Endothelial cell of umbilical vein (primary cell): ENCODE measurements around the gene RASD2. TPM values are rescaled to one million over a fixed set of nuclear protein-coding genes. Genes with fewer than 3 reads are reported as not detected.

Source experiments
- BruUV-seq: library from RNA; stranded (reverse); fragments of 400-500 nt; replicated peaks from 2 replicates; lab custom pipeline; 2021; lab: Mats Ljungman, UMichigan
- CTCF ChIA-PET: fragments of 300-600, 350-600 bp; sonication (Branson Sonifier 250); formaldehyde crosslinking; loops from one replicate; lab custom pipeline; 2021; ENCODE audit warnings: antibody characterized with exemption, inconsistent platforms; lab: Charles Lee
- POLR2A ChIA-PET: fragments of 300-600, 350-600 bp; sonication (Branson Sonifier 250); formaldehyde crosslinking; loops from one replicate; lab custom pipeline; 2021; ENCODE audit warnings: antibody characterized with exemption, inconsistent platforms; lab: Charles Lee
- DNase-seq: peaks from one replicate; pipeline ENCODE4 v3.0.0-alpha.2; 2011; ENCODE audit warnings: low read depth, low spot score
- FAIRE-seq: peaks from 2 replicates; lab custom pipeline; 2011; peaks lifted over from hg19 to GRCh38; lab: Jason Lieb, UNC
- H2AFZ ChIP-seq: 2 replicates; pipeline ENCODE4 v1.6.0; 2012; ENCODE audit warnings: low read depth, low read length, control low read depth, inconsistent platforms
- H3K27ac ChIP-seq: 2 replicates; pipeline ENCODE4 v1.5.1; 2011; ENCODE audit warnings: low read depth, mild to moderate bottlenecking, control low read depth, low read length, moderate library complexity; ENCODE audit not compliant: insufficient read depth
- H3K27me3 ChIP-seq, 2 experiments: 2 replicates each; pipeline versions ENCODE4 v1.6.0 to v1.6.1; 2011; ENCODE audit warnings: low read length in 2 of 2, mixed read lengths in 1 of 2; ENCODE audit not compliant: control insufficient read depth in 2 of 2, insufficient read depth in 2 of 2
- H3K36me3 ChIP-seq, 2 experiments: 2 replicates in 1 of 2; 3 replicates in 1 of 2; pipeline ENCODE4 v1.5.1; 2011; ENCODE audit warnings: low read length in 2 of 2, mild to moderate bottlenecking in 1 of 2, moderate library complexity in 1 of 2; ENCODE audit not compliant: control insufficient read depth in 2 of 2, insufficient read depth in 2 of 2; ENCODE audit errors: extremely low read depth in 1 of 2
- H3K4me1 ChIP-seq: 3 replicates; pipeline ENCODE4 v1.5.1; 2011; ENCODE audit warnings: mild to moderate bottlenecking, low read length; ENCODE audit not compliant: control insufficient read depth, insufficient read depth; ENCODE audit errors: extremely low read depth
- H3K4me2 ChIP-seq: 2 replicates; pipeline ENCODE4 v1.6.1; 2011; ENCODE audit warnings: low read length, control low read depth, mixed read lengths; ENCODE audit not compliant: insufficient read depth
- H3K4me3 ChIP-seq, 3 experiments: fragments of 200-600 bp in 1 of 3; sonication (generic), shearing (Covaris generic) in 1 of 3; replicated peaks in 1 of 3; 2 replicates each; pipeline ENCODE4 v1.5.1; 2011 to 2016; ENCODE audit warnings: control low read depth in 3 of 3, low read length in 3 of 3, mild to moderate bottlenecking in 2 of 3, inconsistent platforms in 1 of 3, low read depth in 1 of 3, moderate library complexity in 1 of 3; ENCODE audit not compliant: insufficient read depth in 1 of 3
- H3K79me2 ChIP-seq: 2 replicates; pipeline ENCODE4 v1.6.0; 2012; ENCODE audit warnings: low read length, inconsistent platforms; ENCODE audit not compliant: control insufficient read depth, insufficient read depth
- H3K9ac ChIP-seq: replicated peaks from 2 replicates; pipeline ENCODE3; 2011; ENCODE audit warnings: low read length, control low read depth; ENCODE audit not compliant: insufficient read depth; ENCODE audit errors: extremely low read depth
- H3K9me1 ChIP-seq: replicated peaks from 3 replicates; pipeline ENCODE4 v1.6.0; 2011; ENCODE audit warnings: mild to moderate bottlenecking, low read length; ENCODE audit not compliant: control insufficient read depth, insufficient read depth; ENCODE audit errors: extremely low read depth
- H3K9me3 ChIP-seq: replicated peaks from 2 replicates; pipeline ENCODE4 v1.5.1; 2012; ENCODE audit warnings: low read length, inconsistent platforms; ENCODE audit not compliant: control insufficient read depth, insufficient read depth
- H4K20me1 ChIP-seq: replicated peaks from 2 replicates; pipeline ENCODE3; 2011; ENCODE audit warnings: mild to moderate bottlenecking, low read length; ENCODE audit not compliant: control insufficient read depth, insufficient read depth; ENCODE audit errors: extremely low read depth
- EZH2 ChIP-seq: IDR thresholded peaks from 2 replicates; pipeline ENCODE4 v1.6.1; 2012; ENCODE audit warnings: borderline replicate concordance, low read depth, mild to moderate bottlenecking, moderate library complexity, low read length, inconsistent platforms; ENCODE audit not compliant: severe bottlenecking
- FOS ChIP-seq: IDR thresholded peaks from 2 replicates; pipeline ENCODE4 v1.6.1; 2011; ENCODE audit warnings: mild to moderate bottlenecking, low read length, moderate library complexity, borderline replicate concordance; ENCODE audit not compliant: insufficient read depth
- JUN ChIP-seq: IDR thresholded peaks from 2 replicates; pipeline ENCODE4 v1.6.1; 2011; ENCODE audit warnings: borderline replicate concordance, low read depth; ENCODE audit not compliant: insufficient read length, insufficient read depth
- MYC ChIP-seq: IDR thresholded peaks from one replicate; pipeline ENCODE4 v1.6.1; 2011; ENCODE audit warnings: mild to moderate bottlenecking, low read depth, low read length
- POLR2A ChIP-seq: IDR thresholded peaks from 2 replicates; pipeline ENCODE4 v1.6.1; 2012; ENCODE audit warnings: low read depth, mild to moderate bottlenecking, control low read depth, low read length
- POLR2AphosphoS5 ChIP-seq: IDR thresholded peaks from 2 replicates; pipeline ENCODE4 v1.6.1; 2012; ENCODE audit warnings: low read depth, mild to moderate bottlenecking, control low read depth, low read length, moderate library complexity; ENCODE audit not compliant: insufficient read depth
- dilution Hi-C: fragments of 300-500 bp; cut with MboI; formaldehyde crosslinking; loops from one replicate; pipeline ENCODE4 v1.15.0; 2019; ENCODE audit warnings: low sequenced_read_pairs; ENCODE audit not compliant: extremely low pct_ligation_motif_present
- intact Hi-C: fragments of 100-400 bp; cut with micrococcal nuclease; formaldehyde crosslinking; loops from one replicate; pipeline ENCODE4 v1.10.0; 2022
- polyA plus RNA-seq, 4 experiments: library from polyadenylated mRNA; depleted of rRNA in 3 of 4; stranded (reverse) in 3 of 4; unstranded in 1 of 4; fragments of >200 nt; gene quantifications; 2 replicates each; pipeline versions ENCODE4 v1.2.1 to v1.2.3, GENCODE V29; 2011 to 2012; ENCODE audit warnings: missing spikeins in 1 of 4
- total RNA-seq: library from RNA; stranded (reverse); gene quantifications from 2 replicates; pipeline ENCODE4 v1.2.3, GENCODE V29; 2021
- TF ChIP-seq, protein P1 (sequence below): IDR thresholded peaks from 2 replicates; pipeline ENCODE4 v1.6.1; 2011; ENCODE audit not compliant: insufficient read depth, insufficient read length
- TF ChIP-seq, protein P2 (sequence below), 2 donors: IDR thresholded peaks; 1 replicate in 1 of 2; 2 replicates in 1 of 2; pipeline ENCODE4 v1.5.1; 2011; ENCODE audit warnings: low read length in 2 of 2, mild to moderate bottlenecking in 2 of 2, moderate library complexity in 2 of 2, control low read depth in 1 of 2, inconsistent platforms in 1 of 2, low read depth in 1 of 2; ENCODE audit not compliant: insufficient read depth in 1 of 2; ENCODE audit errors: extremely low read depth in 1 of 2

The RASD2 gene
- total and polyA plus RNA-seq, 2 donors (not counting 3 experiments of a cell fraction or from before 2014, with no cell fraction given): not detected

DNA sequence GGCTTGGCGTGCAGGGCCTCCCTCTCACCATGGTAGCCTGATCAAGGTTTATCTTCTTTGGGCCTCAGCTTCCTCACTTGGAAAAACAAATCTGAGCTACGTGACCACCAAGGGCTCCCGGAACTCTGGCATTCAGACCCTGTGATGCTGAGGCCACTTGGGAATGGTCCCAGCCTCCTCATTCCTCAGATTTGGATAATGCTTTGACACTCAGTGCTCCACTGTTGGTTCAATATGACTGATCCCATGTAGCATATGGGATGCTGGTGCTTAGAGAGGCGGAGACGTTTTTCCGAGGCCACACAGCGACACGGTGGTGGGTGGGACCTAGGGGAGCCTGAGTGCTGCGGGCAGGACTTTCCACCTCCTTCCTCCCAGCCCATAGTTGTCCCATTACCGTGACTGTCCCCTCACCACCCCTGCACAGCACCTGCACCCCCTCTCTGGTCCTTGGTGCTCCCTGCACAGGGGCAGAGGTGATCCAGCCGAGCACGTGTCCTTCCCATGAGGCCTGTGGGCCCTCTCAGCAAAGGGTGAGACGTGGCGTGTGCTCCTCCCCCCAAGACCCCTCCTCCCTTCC, 53.4 kb downstream of the RASD2 start:
- intact Hi-C loops: no loop called here
- no peak for FAIRE-seq
- no peaks in the 10 kb centered on the region for H3K9me1 ChIP-seq
- DNase-seq: no peak
- H4K20me1 ChIP-seq: no peaks in the 10 kb centered on the region
- no peak overlapping the region for H3K9ac ChIP-seq
- CTCF ChIA-PET: no interaction called here
- no peak overlapping the region for H3K4me2 ChIP-seq
- no TSS peak for BruUV-seq
- no peaks in the 10 kb centered on the region for H3K36me3 ChIP-seq
- TF ChIP-seq MYC (no peak), JUN (no peak), EZH2 (no peak), POLR2AphosphoS5 (no peak), FOS (no peak), POLR2A (no peak)
- TF ChIP-seq, protein P1, sequence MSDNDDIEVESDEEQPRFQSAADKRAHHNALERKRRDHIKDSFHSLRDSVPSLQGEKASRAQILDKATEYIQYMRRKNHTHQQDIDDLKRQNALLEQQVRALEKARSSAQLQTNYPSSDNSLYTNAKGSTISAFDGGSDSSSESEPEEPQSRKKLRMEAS: no peak
- TF ChIP-seq, protein P2, sequence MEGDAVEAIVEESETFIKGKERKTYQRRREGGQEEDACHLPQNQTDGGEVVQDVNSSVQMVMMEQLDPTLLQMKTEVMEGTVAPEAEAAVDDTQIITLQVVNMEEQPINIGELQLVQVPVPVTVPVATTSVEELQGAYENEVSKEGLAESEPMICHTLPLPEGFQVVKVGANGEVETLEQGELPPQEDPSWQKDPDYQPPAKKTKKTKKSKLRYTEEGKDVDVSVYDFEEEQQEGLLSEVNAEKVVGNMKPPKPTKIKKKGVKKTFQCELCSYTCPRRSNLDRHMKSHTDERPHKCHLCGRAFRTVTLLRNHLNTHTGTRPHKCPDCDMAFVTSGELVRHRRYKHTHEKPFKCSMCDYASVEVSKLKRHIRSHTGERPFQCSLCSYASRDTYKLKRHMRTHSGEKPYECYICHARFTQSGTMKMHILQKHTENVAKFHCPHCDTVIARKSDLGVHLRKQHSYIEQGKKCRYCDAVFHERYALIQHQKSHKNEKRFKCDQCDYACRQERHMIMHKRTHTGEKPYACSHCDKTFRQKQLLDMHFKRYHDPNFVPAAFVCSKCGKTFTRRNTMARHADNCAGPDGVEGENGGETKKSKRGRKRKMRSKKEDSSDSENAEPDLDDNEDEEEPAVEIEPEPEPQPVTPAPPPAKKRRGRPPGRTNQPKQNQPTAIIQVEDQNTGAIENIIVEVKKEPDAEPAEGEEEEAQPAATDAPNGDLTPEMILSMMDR (IDR thresholded peaks at IDR 0.05; ENCODE audit: extremely low read depth in 1 of 2, insufficient read depth in 1 of 2, low read depth in 1 of 2, low read length in 2 of 2): no peak
- POLR2A ChIA-PET: no interaction called here
- dilution Hi-C loops: no loop called here
- H3K79me2 ChIP-seq: no peaks in the 10 kb centered on the region
- no peaks in the 10 kb centered on the region for H3K9me3 ChIP-seq
- no peak overlapping the region for H2AFZ ChIP-seq
- H3K27me3 ChIP-seq: no peaks in the 10 kb centered on the region
- no peak overlapping the region for H3K27ac ChIP-seq
- H3K4me1 ChIP-seq: no peaks in the 10 kb centered on the region
- no peak overlapping the region for H3K4me3 ChIP-seq
